Kidney tubule cell (primary cell): ENCODE data around the gene SV2B.
A peak's percentile ranks its signal among the peaks of the same experiment; 100 is the strongest.

Source experiments
- DNase-seq: peaks from one replicate; pipeline ENCODE4 v3.0.0-alpha.2; 2018; ENCODE audit warnings: low spot score

SV2B gene

GRCh38 chr15:91271565-91272153 lies 171.6 kb downstream of the SV2B start:
- peak; percentile 74 for DNase-seq

DNA sequence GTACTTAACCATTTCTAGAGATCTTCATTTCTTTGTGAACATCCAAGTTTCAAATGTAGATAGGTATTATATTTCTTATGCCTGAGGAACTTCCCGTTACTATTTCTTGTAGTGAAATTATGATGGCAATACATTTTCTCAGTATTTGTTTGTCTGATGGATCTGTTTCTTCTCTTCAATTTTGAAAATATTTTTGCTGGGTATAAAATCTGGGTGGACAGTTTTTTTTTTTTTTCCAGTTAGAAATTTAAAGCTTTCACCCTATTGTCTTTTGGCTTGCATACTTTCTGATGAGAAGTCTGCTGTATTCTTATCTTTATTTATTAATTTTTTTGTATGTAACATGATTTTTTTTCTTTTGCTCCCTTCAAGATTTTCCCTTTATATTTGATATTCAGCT lies 175.8 kb downstream of the SV2B start:
- no peak for DNase-seq

DNA sequence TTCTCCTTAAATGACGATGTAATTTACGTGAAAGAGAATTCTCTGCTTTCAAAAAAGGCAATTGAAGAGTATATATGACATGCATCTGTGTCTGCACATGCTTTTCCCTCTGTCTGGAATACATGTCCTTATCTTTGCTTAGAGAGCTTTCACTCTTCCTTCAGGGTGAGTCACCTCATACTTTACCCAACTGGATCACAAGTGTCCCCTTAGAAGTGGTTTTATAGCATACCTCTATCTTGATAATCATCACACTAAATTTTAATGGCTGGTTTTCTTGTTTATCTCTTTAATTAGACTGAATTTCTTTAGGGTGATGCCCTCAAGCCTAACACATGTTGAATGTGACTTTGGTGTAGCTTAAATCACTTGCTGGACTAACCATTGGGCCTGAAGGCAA lies 178.9 kb downstream of the SV2B start:
- no peak for DNase-seq

DNA sequence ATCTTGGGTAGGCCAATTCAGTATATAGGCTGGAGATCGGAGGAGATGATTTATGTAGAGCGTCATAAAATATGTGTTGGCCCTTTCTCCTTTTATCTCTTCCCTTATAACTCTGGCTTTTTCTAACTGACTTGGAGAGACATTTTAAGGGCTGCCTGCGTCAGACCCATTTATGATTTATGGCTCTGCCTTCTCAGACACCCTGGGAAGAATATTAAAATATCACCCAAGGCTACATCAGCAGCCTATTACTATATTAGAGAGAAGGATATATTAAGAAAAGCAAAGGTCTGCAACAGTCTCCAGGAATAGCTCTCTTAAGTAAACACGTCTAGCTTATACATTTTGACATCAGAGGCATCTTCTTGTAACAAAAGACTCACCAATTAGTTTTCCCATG lies 179.4 kb downstream of the SV2B start:
- no peak for DNase-seq

DNA sequence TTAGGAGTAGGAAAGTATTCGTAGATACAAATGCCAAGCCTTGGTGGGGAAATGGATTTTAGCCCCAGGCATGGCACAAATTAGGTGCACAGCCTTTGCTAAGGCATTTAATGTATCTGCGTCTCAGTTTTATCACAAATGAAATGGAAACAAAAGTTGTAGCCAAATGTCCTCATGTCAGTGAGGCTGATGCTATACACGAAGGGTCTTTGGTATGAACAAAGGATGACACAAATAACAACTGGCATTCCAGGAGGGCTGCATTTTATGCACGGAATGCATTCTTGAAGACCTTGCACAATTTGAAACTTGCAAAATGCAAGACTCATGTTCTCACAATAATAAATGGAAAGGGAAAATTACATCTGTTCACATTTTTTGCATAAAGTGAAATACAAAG lies 181.9 kb downstream of the SV2B start:
- no peak for DNase-seq

DNA sequence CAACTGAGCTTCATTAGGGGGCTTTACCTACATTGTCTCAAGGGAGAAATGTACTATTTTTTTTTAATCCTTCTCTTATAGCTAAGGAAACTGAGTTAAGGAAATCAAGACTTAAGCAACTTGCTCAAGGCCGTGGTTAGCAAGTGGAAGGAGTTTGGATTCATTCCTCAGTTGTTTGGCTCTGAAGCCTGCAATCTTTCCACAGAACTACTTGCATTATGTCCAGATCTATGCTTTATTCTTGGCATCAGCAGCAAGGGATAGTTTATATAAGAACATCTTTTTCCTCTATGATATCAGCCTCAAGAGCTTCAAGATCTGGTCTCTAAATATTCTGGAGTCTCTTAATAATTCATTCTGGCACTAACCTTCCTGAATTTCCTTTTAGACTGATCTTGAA lies 182.4 kb downstream of the SV2B start:
- no peak for DNase-seq

GRCh38 chr15:91283155-91283554 lies 183.1 kb downstream of the SV2B start:
- no peak for DNase-seq

DNA sequence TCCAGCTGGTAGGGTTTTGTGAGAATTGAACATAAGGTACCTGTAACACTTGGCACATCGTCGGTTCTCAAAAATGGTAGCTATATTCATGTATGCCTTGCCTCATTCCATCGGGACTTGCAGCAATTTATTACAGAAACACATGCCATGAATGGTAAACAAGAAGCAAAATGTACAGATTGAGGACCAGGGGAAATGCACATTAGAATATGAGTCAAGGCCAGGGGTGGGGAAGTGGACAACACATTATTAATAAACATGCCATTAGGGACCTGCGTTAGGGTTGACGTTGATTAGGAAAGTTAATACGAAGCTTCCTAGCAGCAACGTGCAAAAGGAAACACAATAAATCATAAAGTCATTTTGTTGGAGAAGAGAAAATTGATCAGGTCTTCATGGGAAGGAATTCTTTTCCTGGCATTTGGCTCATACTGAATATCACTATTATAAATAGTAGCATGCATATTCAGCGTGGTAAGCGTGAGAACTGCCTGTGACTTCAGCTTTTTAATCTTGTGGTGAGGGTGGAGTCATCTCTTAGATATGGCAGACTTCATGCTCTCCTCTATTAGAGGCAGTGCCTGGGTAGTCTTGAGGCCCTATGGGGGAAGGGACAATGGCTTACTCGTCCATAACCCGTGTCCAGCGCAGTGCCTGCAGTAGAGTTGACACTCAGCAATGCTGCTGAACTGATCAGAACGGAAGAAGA lies 184.9 kb downstream of the SV2B start:
- no peak for DNase-seq

- no peak for DNase-seq
These were observed 189.3 kb downstream of the SV2B start for GRCh38 chr15:91289324-91289723.

DNA sequence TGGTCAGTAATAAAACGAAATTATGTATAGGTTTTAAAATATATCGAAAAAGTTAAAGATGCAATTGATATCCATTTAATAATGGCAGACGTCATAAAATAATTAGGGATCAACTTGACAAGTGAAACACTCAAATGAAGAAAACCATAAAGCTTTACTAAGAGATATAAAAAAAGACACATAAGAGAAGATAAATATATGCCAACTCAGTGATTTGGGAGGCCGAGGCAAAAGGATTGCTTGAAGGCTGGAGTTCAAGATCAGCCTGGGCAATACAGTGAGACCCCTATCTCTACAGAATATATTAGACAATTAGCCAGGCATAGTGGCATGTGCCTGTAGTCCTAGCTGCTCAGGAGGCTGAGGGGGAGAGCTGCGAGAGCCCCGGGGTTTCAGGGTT lies 190.5 kb downstream of the SV2B start:
- no peak for DNase-seq

DNA sequence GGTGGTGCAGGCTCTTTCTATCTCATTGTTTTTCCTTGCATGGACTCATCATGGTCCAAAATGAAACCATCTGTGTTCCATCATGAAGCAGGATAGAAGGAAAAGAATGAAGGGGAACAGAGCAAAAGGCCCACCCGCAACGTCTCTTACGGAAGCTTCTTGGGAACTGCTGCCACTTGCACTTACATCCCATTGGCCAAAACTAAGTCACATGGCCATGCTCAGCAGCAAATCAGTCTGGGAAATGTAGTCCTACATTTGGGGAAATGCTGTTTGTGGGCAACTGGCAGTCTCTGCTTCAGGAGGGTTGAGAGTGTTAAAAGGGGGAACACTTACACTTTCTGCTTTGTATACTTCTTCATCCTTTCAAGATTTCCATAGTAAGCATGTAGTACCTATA lies 191.6 kb downstream of the SV2B start:
- DNase-seq: no peak

GRCh38 chr15:91294344-91294743 lies 194.3 kb downstream of the SV2B start:
- no peak for DNase-seq

DNA sequence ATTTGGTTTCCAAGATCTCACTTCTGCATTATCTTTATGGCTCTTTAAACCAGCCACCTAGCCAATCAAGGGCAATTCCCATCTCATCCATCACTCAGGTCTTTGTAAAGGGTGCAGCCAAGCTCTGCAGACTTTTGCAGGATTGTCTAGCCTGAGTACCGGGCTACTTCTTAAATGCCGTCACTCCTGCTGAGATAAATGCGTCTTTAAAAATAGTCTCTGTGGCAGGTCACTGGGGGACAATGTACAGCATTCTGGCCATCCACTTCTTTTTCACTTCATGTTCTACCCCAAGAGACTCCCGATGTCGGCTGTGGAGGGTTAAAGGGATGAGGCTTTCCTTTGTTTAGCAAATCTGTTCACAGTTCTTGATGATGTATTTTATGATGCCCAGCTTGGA lies 194.7 kb downstream of the SV2B start:
- DNase-seq: no peak

DNA sequence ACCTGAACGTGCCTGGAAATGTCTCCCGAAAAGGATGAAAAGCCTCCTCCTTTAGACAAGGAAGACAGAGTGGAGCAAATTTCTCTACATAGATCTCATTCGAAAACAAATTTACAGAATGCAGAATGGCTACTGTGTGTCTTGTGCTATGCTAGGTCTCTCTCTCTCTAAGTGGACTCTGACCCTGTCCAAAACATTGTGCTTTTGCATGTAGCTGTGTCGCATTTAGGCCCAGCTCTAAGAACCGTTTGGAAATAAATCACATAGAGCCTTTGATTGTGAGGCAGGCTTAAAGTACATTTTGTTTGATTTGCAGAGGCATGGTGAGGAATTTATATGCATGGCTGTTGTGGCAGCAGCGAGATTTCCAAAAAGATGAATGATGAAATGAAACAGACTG lies 198.0 kb downstream of the SV2B start:
- DNase-seq: no peak

DNA sequence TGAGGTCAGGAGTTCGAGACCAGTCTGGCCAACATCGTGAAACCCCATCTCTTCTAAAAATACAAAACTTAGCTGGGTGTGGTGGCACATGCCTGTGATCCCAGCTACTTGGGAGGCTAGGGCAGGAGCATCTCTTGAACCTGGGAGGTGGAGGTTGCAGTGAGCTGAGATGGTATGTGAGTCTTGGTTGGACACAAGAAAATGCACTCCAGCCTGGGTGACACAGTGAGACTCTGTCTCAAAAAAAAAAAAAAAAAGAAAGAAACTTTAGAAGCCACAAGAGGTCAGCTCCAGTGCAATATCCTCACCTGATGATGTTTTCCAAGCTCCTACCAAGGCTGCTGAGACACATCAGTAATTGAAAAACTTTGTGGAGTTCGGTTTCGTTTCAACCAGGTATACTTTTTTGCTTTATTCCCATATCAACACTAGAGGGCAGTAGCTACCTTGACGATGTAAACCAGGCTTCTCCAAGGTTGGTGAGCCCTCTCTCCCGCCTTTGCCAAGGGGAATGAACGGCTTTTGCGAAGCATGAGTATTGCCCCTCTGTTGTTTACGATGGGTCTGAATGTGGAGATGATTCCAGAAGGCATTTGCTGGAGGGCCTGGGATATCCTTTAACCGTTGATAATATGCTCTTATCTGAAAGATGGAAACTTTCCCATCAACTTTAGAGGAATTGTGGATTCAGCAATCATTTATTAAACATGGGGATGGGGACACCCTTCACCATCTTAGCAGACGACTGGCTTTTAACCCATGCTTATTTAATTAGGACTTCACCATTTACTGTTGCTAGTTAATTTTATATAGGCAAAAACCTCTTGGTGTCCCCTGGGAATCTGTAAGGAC lies 202.8 kb downstream of the SV2B start:
- DNase-seq: peak; percentile 78

DNA sequence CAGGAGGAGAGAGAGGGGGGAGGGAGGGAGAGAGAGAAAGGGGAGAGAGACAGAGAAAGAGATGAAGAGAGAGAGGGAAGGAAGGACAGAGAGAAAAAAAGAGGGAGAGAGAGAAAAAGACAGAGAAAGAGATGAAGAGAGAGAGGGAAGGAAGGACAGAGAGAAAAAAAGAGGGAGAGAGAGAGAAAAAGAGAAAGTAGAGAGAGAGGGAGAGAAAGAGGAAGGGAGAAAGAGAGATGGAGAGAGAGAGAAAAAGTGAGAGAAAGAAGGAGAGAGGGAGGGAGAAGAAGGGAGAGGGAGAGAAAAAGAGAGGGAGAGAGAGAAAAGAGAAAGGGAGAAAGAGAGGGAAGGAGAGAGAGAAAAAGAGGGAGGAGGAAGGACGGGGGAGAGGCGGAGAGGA lies 204.2 kb downstream of the SV2B start:
- DNase-seq: no peak

DNA sequence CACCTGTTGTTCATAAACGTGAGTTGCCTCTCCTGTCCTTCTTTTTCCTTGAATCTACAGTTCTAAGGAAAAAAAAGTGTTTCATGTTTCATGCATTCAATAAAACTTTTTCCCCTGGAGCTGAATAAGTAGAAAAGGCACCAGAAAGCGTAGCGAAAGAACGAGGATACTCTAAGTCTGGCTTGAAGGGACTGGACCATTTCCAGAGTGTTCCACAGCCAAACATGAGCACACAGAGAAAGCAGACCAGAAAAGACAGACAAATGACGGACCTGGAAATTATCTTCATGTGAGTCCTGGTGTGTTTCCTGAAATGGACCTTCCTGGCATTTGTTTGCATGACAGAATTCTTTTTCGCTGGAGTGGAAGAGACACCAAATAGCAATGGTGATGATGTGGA lies 204.7 kb downstream of the SV2B start:
- DNase-seq: no peak

GRCh38 chr15:91306144-91306543 lies 206.1 kb downstream of the SV2B start:
- DNase-seq: no peak

DNA sequence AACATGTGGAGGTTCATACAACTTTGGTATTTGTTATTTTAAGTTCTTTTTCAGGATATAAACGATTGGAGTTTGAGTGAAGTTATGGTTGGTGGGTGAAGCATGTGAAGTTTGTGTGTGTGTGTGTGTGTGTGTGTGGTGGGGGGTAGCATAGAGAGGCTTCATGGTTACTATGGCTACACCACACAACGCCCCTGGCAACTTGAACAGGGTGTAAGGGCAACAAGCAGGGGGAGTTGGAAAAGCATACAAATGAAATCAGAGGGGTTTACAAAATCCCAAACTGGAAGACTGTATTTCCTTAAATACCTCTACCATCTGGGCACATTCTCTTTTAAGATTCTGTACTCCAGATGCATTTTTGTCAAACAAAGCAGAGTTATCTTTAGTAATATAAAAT lies 207.5 kb downstream of the SV2B start:
- no peak for DNase-seq

DNA sequence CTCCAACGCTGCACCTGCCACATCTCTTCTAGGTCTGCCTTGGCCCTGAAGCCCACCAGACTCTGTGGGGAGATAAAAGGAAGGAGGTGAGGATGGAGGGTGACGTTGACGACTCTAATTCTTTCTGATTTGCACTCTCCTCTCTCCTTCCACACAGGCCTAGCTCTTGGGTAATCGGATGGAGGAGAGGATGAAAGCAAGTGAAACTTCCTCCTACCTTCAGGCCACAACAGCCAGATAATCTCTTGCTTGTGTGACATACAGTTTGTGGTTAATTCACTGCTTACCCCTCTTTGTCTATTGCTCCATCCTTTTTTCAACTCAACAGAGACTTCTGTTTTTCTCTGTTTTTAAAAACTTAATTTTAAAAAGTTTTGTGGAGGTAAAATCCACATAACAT lies 208.1 kb downstream of the SV2B start:
- DNase-seq: no peak

GRCh38 chr15:91308855-91309254 lies 208.8 kb downstream of the SV2B start:
- no peak for DNase-seq

- DNase-seq: peak; percentile 37
These were observed 211.9 kb downstream of the SV2B start for GRCh38 chr15:91311986-91312385.

DNA sequence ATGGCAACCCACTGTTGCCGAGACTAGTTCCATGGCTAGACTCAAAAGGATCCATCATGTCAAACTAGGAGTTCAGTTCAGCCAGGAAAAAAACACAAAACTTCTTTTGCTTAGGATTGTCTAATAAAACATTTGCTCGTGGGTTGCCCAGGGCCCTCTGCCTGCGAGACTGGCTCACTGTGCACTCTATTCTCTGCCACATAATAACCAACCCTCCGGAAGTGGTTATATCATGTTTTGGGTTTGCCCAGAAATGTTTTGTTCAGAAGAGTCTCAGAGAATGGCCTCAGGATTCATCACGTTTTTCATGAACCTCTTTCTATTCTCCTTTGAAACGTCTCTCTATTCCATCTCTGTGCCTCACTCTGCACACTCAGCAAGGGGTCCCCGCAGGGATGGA lies 216.1 kb downstream of the SV2B start:
- DNase-seq: no peak
